BJ (cell line): ENCODE measurements around the gene TNFRSF8. TPM values are rescaled to one million over a fixed set of nuclear protein-coding genes. Genes with fewer than 3 reads are reported as not detected.

Source experiments
- CTCF ChIA-PET: fragments of 350-600 bp; formaldehyde crosslinking; extraction: SDS; loops from one replicate; lab custom pipeline; 2021; ENCODE audit warnings: antibody characterized with exemption, inconsistent platforms; lab: Yijun Ruan, JAX
- POLR2A ChIA-PET: fragments of 300-600 bp; sonication (Branson Sonifier 250); formaldehyde crosslinking; extraction: SDS; loops from one replicate; lab custom pipeline; 2021; ENCODE audit warnings: antibody characterized with exemption; lab: Charles Lee
- DNase-seq: peaks from one replicate; pipeline ENCODE4 v3.0.0-alpha.2; 2011; ENCODE audit warnings: low read depth
- H3K27me3 ChIP-seq: 2 replicates; pipeline ENCODE4 v1.6.0; 2011; ENCODE audit warnings: low read length; ENCODE audit not compliant: control insufficient read depth, insufficient read depth
- H3K36me3 ChIP-seq: 2 replicates; pipeline ENCODE4 v1.5.1; 2011; ENCODE audit warnings: low read length; ENCODE audit not compliant: control insufficient read depth, insufficient read depth
- H3K4me3 ChIP-seq: 2 replicates; pipeline ENCODE4 v1.5.1; 2011; ENCODE audit warnings: low read depth, mild to moderate bottlenecking, control low read depth, low read length
- polyA plus RNA-seq: library from polyadenylated mRNA; depleted of rRNA; stranded (reverse); fragments of >200 nt; gene quantifications from 2 replicates; pipeline ENCODE4 v1.2.3, GENCODE V29; 2011
- TF ChIP-seq, protein P1 (sequence below): IDR thresholded peaks from 2 replicates; pipeline ENCODE4 v1.5.1; 2011; ENCODE audit warnings: low read depth, mild to moderate bottlenecking, control low read depth, inconsistent platforms, low read length, moderate library complexity; ENCODE audit not compliant: insufficient read depth

The TNFRSF8 gene
- polyA plus RNA-seq, 1 experiment = not detected

- Histone ChIP-seq H3K4me3 (no peak overlapping the region), H3K27me3 (peaks cover 5% of the 10 kb centered on the region), H3K36me3 (no peaks in the 10 kb centered on the region)
- POLR2A ChIA-PET = no interaction called here
- CTCF ChIA-PET = interaction anchor here (0.6 to 14.4 kb wide), 28 partner anchors 9 to 639 kb away, joined by 3 to 359 read pairs (median 6); partner anchors contain the start of genes TNFRSF1B and VPS13D
- DNase-seq = no peak
- TF ChIP-seq, protein P1, sequence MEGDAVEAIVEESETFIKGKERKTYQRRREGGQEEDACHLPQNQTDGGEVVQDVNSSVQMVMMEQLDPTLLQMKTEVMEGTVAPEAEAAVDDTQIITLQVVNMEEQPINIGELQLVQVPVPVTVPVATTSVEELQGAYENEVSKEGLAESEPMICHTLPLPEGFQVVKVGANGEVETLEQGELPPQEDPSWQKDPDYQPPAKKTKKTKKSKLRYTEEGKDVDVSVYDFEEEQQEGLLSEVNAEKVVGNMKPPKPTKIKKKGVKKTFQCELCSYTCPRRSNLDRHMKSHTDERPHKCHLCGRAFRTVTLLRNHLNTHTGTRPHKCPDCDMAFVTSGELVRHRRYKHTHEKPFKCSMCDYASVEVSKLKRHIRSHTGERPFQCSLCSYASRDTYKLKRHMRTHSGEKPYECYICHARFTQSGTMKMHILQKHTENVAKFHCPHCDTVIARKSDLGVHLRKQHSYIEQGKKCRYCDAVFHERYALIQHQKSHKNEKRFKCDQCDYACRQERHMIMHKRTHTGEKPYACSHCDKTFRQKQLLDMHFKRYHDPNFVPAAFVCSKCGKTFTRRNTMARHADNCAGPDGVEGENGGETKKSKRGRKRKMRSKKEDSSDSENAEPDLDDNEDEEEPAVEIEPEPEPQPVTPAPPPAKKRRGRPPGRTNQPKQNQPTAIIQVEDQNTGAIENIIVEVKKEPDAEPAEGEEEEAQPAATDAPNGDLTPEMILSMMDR = no peak
Measured at GRCh38 chr1:12125422-12126355, 62.6 kb downstream of the TNFRSF8 start.

DNA sequence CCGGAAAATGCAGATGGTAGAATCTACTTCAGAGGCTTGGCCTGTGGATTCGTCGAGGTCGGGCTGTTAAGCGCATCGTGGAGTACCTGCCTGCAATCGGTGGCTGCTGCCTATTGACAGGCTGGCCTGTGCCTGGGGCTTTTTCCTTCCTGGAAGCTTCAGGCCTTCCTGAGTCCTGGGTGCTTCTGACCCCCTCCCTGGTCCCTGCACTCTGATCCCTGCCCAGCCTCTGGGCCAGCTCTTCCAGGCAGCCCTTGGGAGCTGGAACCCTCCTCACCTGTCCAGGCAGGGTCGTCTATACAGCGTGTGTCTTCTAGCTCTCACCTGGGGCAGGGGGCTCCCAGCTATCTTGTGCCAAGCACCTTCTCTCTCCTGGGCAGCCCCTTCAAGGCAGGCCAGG, 63.7 kb downstream of the TNFRSF8 start:
- Histone ChIP-seq H3K36me3 (no peaks in the 10 kb centered on the region), H3K4me3 (no peak overlapping the region), H3K27me3 (peaks cover 5% of the 10 kb centered on the region)
- TF ChIP-seq, protein P1 = no peak
- ChIA-PET CTCF (interaction anchor here (1.3 to 14.4 kb wide), 4 partner anchors 55 to 150 kb away, joined by 3 to 359 read pairs (median 16); no protein-coding TSS in a partner anchor), POLR2A (interaction anchor here (0.5 kb wide), 1 partner anchor 60 kb away, joined by 3 read pairs; no protein-coding TSS in a partner anchor)
- DNase-seq = no peak

DNA sequence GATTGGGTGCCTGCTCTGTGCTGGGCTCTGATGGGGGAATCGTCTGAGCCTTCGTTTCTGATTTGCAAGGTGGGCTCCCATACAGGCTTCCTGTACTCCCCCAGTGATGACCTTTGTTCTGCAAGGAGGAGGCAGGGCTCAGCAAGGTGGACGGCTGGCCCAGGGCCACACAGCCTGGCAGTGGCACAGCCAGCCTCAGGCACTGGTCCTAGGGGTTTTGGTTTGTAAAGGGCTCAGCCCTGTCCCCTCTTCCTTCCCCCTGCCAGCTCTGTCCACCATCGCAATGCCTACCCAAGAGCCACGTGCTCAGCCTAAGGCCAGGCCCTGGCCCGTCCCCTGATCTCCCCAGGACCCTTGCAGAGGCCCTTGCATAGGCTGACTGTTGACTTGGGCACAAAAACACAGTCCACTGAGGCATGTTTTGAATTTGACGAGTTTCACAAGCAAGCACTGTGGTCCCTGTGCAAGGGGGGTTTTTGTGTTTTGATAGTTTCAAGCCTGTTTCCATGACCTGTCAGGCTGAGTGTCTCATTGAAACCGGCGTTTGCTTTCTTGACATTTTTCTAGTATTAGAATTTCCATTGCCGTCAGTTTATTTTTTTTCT, 64.2 kb downstream of the TNFRSF8 start:
- ChIA-PET CTCF (interaction anchor here (1.3 to 14.4 kb wide), 3 partner anchors 77 to 150 kb away, joined by 4 to 359 read pairs (median 29); no protein-coding TSS in a partner anchor), POLR2A (no interaction called here)
- peaks cover 5% of the 10 kb centered on the region for H3K27me3 ChIP-seq
- H3K36me3 ChIP-seq = no peaks in the 10 kb centered on the region
- DNase-seq = no peak
- no peak overlapping the region for H3K4me3 ChIP-seq
- TF ChIP-seq, protein P1 = no peak

- POLR2A ChIA-PET = no interaction called here
- TF ChIP-seq, protein P1 = no peak
- CTCF ChIA-PET = interaction anchor here (14.4 kb wide), 1 partner anchor 76 kb away, joined by 359 read pairs; no protein-coding TSS in a partner anchor
- Histone ChIP-seq H3K27me3 (peaks cover 5% of the 10 kb centered on the region), H3K4me3 (no peak overlapping the region), H3K36me3 (no peaks in the 10 kb centered on the region)
- DNase-seq = no peak
Measured at GRCh38 chr1:12128120-12128519, 65.0 kb downstream of the TNFRSF8 start.

GRCh38 chr1:12129624-12130023, 66.5 kb downstream of the TNFRSF8 start:
- no peaks in the 10 kb centered on the region for H3K36me3 ChIP-seq
- H3K27me3 ChIP-seq = peaks cover 3% of the 10 kb centered on the region
- TF ChIP-seq, protein P1 = no peak
- H3K4me3 ChIP-seq = no peak overlapping the region
- CTCF ChIA-PET = interaction anchor here (1.0 kb wide), 1 partner anchor 77 kb away, joined by 3 read pairs; no protein-coding TSS in a partner anchor
- no peak for DNase-seq
- POLR2A ChIA-PET = no interaction called here
